A549 treated with AZD2906 at 1 μM for 4 hours (cell line): ENCODE data around the gene LCE3E. TPM values are rescaled to one million over a fixed set of nuclear protein-coding genes. Genes with fewer than 3 reads are reported as not detected.

Experiments used
- total RNA-seq: library from RNA; stranded (reverse); fragments of 200-300 nt; extraction: Qiagen RNA extraction; gene quantifications from 5 replicates; pipeline ENCODE4 v1.2.3, GENCODE V29; 2022

The LCE3E gene
- 0.12 to 0.24 TPM (median 0.20 TPM) in 4 of 5 replicates, not detected in the other for total RNA-seq

GRCh38 chr1:152566681-152567080 is at the start of gene LCE3E:
Gene LCE3E, minus strand, starts transcription at chr1:152566780. Its CDS starts 572 bp downstream, at chr1:152566208.

GRCh38 chr1:152613511-152613910 is 46.9 kb upstream of the LCE3E start, which contains the start of gene LCE3B:
Gene LCE3B, plus strand, starts transcription at chr1:152613811. Its CDS starts 0 bp downstream, at chr1:152613811.

GRCh38 chr1:152599934-152600333 is 33.4 kb upstream of the LCE3E start, which contains the start of gene LCE3C:
Gene LCE3C, plus strand, starts transcription at chr1:152600234. Its CDS starts 498 bp downstream, at chr1:152600732.

GRCh38 chr1:152580433-152580832 is 13.9 kb upstream of the LCE3E start, which contains the start of gene LCE3D:
Gene LCE3D, minus strand, starts transcription at chr1:152580516. Its CDS starts 580 bp downstream, at chr1:152579936.

Other genes with a start within 250 kb of the LCE3E start
- gene FLG, start 241.5 kb downstream of the LCE3E start, total RNA-seq = 0.01 TPM in 3 of 5 replicates, not detected in the others
- not detected in 5 replicates for gene FLG2, start 206.8 kb downstream of the LCE3E start, total RNA-seq
- not detected in 5 replicates for gene CRNN, start 152.5 kb downstream of the LCE3E start, total RNA-seq
- gene LCE5A, start 56.0 kb downstream of the LCE3E start, total RNA-seq = not detected in 5 replicates
- gene CRCT1, start 52.3 kb downstream of the LCE3E start, total RNA-seq = 0.27 to 0.84 TPM (median 0.45 TPM) in 5 replicates
- gene LCE3D, start 13.7 kb upstream of the LCE3E start, total RNA-seq = 2.8 to 4.4 TPM (median 3.1 TPM) in 5 replicates
- not detected in 5 replicates for gene LCE3C, start 33.5 kb upstream of the LCE3E start, total RNA-seq
- gene LCE3B, start 47.0 kb upstream of the LCE3E start, total RNA-seq = not detected in 5 replicates
- gene LCE3A, start 56.3 kb upstream of the LCE3E start, total RNA-seq = not detected in 5 replicates
- gene LCE2D, start 96.6 kb upstream of the LCE3E start, total RNA-seq = not detected in 5 replicates
- gene LCE2C, start 108.5 kb upstream of the LCE3E start, total RNA-seq = not detected in 5 replicates
- not detected in 5 replicates for gene LCE2B, start 119.3 kb upstream of the LCE3E start, total RNA-seq
- gene LCE2A, start 131.6 kb upstream of the LCE3E start, total RNA-seq = not detected in 5 replicates
- gene LCE4A, start 141.4 kb upstream of the LCE3E start, total RNA-seq = not detected in 5 replicates
- gene KPRP, start 191.2 kb upstream of the LCE3E start, total RNA-seq = not detected in 5 replicates
- gene LCE1F, start 208.4 kb upstream of the LCE3E start, total RNA-seq = not detected in 5 replicates
- 0.32 TPM in 1 of 5 replicates, not detected in the others for gene LCE1E, start 219.5 kb upstream of the LCE3E start, total RNA-seq
- not detected in 5 replicates for gene LCE1D, start 229.9 kb upstream of the LCE3E start, total RNA-seq
- gene LCE1C, start 239.9 kb upstream of the LCE3E start, total RNA-seq = 0.22 TPM in 1 of 5 replicates, not detected in the others
- 0.06 to 0.10 TPM (median 0.08 TPM) in 3 of 5 replicates, not detected in the others for gene LCE1B, start 245.2 kb upstream of the LCE3E start, total RNA-seq